Suprapubic skin (tissue), 4 donors: ENCODE results near the gene SIK2. TPM values are rescaled to one million over a fixed set of nuclear protein-coding genes. Genes with fewer than 3 reads are reported as not detected.

Experiments
- DNase-seq, 2 donors: peaks; one replicate each; pipeline ENCODE4 v3.0.0-alpha.2; 2019; ENCODE audit warnings: low spot score in 2 of 2
- H3K27ac ChIP-seq: fragments of 200-600 bp; sonication (generic); one replicate; pipeline ENCODE4 v1.5.1; 2019
- H3K27me3 ChIP-seq: fragments of 200-600 bp; sonication (generic); one replicate; pipeline ENCODE4 v1.5.1; 2019
- H3K36me3 ChIP-seq: fragments of 200-600 bp; sonication (generic); one replicate; pipeline ENCODE4 v1.5.1; 2019
- H3K4me1 ChIP-seq: fragments of 200-600 bp; sonication (generic); one replicate; pipeline ENCODE4 v1.5.1; 2019
- H3K4me3 ChIP-seq: fragments of 200-600 bp; sonication (generic); one replicate; pipeline ENCODE4 v1.5.1; 2019; ENCODE audit warnings: mild to moderate bottlenecking
- H3K9me3 ChIP-seq: fragments of 200-600 bp; sonication (generic); one replicate; pipeline ENCODE4 v1.5.1; 2019
- EP300 ChIP-seq: sonication (generic); formaldehyde crosslinking; IDR thresholded peaks from one replicate; pipeline ENCODE4 v1.6.1; 2017; ENCODE audit warnings: antibody characterized with exemption
- POLR2A ChIP-seq, 2 donors: fragments of 450-650 bp; IDR thresholded peaks; one replicate each; pipeline ENCODE4 v1.6.1; 2017; ENCODE audit warnings: antibody characterized with exemption in 2 of 2, mild to moderate bottlenecking in 2 of 2, moderate library complexity in 2 of 2
- POLR2AphosphoS5 ChIP-seq, 3 donors: sonication (generic); formaldehyde crosslinking; IDR thresholded peaks; one replicate each; pipeline ENCODE4 v1.6.1; 2017; ENCODE audit warnings: antibody characterized with exemption in 3 of 3
- WGBS: methylation state at CpG from one replicate; pipeline ENCODE4 v1.1.5; 2018; 5-methylcytosine and 5-hydroxymethylcytosine counted together
- total RNA-seq, 4 donors: library from RNA; depleted of rRNA; stranded (reverse); fragments of >200 nt; gene quantifications; one replicate each; pipeline ENCODE4 v1.1.0, GENCODE V29; 2016
- TF ChIP-seq, protein P1 (sequence below), 2 donors: fragments of 200-600 bp in 1 of 2; fragments of 450-650 bp in 1 of 2; sonication (generic) in 1 of 2; IDR thresholded peaks; one replicate each; pipeline ENCODE4 v1.5.1; 2016 to 2019; ENCODE audit warnings: antibody characterized with exemption in 2 of 2, mild to moderate bottlenecking in 1 of 2, moderate library complexity in 1 of 2

SIK2 gene
- total RNA-seq, 4 donors from 2014 or later: 13.9 to 29.0 (median 25.1) TPM

DNA sequence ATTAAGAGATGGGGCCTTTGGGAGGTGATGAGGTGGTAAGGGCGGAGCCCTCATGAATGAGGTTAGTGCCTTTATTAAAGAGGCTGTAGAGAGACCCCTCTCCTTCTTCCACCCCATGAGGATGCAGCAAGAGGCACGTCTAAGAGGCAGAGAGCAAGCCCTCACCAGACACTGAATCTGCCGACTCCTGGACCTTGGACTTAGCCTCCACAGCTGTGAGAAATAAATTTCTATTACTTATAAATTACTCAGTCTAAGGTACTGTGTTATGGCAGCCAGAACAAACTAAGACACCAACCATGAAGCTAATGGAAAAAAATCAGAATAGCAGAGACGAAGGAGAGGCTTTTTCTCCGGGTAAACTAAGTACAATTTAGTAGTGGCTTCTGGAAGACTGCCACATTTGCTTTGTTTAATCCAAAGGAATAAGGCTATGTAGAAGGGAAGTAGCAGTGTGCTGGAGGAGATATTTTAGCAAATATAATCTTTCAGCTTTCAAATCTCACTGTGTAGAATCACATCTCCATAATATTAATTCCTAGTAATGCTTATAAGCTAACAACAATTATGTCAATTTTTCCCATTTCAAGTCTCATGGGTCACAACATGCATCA, 12.3 kb upstream of the SIK2 start:
- Histone ChIP-seq H3K27me3 (no peaks in the 10 kb centered on the region), H3K36me3 (no peaks in the 10 kb centered on the region), H3K4me1 (no peaks in the 10 kb centered on the region), H3K27ac (no peak overlapping the region), H3K4me3 (no peak overlapping the region), H3K9me3 (no peaks in the 10 kb centered on the region)
- DNase-seq: no peak
- 83% methylated on average over 5 of the region's 5 CpGs for WGBS
- TF ChIP-seq POLR2A (IDR thresholded peaks at IDR 0.05) (no peak), POLR2AphosphoS5 (IDR thresholded peaks at IDR 0.05) (no peak), EP300 (no peak)
- TF ChIP-seq, protein P1, sequence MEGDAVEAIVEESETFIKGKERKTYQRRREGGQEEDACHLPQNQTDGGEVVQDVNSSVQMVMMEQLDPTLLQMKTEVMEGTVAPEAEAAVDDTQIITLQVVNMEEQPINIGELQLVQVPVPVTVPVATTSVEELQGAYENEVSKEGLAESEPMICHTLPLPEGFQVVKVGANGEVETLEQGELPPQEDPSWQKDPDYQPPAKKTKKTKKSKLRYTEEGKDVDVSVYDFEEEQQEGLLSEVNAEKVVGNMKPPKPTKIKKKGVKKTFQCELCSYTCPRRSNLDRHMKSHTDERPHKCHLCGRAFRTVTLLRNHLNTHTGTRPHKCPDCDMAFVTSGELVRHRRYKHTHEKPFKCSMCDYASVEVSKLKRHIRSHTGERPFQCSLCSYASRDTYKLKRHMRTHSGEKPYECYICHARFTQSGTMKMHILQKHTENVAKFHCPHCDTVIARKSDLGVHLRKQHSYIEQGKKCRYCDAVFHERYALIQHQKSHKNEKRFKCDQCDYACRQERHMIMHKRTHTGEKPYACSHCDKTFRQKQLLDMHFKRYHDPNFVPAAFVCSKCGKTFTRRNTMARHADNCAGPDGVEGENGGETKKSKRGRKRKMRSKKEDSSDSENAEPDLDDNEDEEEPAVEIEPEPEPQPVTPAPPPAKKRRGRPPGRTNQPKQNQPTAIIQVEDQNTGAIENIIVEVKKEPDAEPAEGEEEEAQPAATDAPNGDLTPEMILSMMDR (IDR thresholded peaks at IDR 0.05): no peak

DNA sequence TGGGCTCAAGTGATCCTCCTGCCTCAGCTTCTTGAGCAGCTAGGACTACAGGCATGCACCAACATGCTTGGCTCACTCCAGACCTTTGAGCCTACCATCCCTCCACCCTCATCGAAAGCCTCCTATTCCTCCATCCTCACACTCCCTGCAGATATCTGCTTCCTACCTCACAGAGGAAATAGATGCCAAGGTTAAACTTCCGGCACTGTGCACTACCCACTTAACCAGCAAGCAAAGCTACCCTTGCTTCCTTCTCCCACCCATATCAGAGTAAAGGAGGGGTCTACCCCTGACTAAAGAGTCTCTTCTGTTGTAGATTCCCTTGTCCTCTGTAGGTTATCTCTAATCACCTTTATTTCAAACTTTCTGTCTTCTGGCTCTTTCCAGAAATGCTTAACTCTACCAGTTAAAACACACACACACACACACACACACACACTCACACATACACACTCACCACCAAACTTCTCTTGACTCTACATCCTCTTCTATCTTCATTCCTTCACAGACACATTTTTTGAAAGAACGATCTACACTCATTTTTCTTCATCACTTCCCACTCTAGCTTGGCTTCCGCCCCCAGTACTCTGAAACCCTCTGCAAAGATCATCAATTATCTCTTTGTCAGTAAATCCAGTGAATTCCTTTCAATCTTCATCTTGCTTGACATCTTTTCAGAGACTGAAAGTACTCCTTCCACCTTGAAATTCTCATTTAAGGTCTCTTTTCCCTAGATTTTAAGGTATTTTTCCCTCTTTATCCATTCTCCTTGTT, 10.9 kb upstream of the SIK2 start:
- 82% methylated on average over 4 of the region's 4 CpGs for WGBS
- Histone ChIP-seq H3K27ac (no peak overlapping the region), H3K9me3 (no peaks in the 10 kb centered on the region), H3K4me3 (no peak overlapping the region), H3K4me1 (no peaks in the 10 kb centered on the region), H3K27me3 (no peaks in the 10 kb centered on the region), H3K36me3 (no peaks in the 10 kb centered on the region)
- TF ChIP-seq, protein P1 (IDR thresholded peaks at IDR 0.05): no peak
- no peak for TF ChIP-seq POLR2A (IDR thresholded peaks at IDR 0.05)
- TF ChIP-seq EP300: no peak
- TF ChIP-seq POLR2AphosphoS5 (IDR thresholded peaks at IDR 0.05): no peak
- DNase-seq: no peak

DNA sequence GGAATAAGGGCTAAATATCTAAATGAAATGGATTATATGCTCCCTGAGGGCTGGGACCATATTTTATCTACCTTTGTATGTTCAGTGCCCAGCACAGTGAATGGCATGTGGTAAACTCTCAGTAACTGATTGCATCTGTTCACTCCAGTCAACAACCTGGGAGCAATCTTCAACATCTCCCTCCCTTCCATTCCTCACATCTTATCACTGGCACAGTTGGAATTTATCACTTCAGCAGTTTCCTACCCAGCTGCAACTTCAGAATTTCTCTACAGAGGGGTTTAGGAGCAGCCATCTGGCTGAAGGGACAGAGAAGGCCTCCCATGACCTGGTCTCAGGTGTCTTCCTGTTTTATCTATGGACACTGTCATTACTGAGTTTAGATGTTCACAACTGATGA, 9.8 kb upstream of the SIK2 start:
- H3K9me3 ChIP-seq: no peaks in the 10 kb centered on the region
- TF ChIP-seq POLR2AphosphoS5 (IDR thresholded peaks at IDR 0.05): no peak
- TF ChIP-seq POLR2A (IDR thresholded peaks at IDR 0.05): no peak
- H3K4me1 ChIP-seq: no peaks in the 10 kb centered on the region
- H3K27me3 ChIP-seq: no peaks in the 10 kb centered on the region
- DNase-seq: no peak
- no peaks in the 10 kb centered on the region for H3K36me3 ChIP-seq
- H3K4me3 ChIP-seq: no peak overlapping the region
- H3K27ac ChIP-seq: no peak overlapping the region

GRCh38 chr11:111596319-111596718, 5.9 kb upstream of the SIK2 start:
- no peaks in the 10 kb centered on the region for H3K4me1 ChIP-seq
- H3K9me3 ChIP-seq: no peaks in the 10 kb centered on the region
- H3K27me3 ChIP-seq: no peaks in the 10 kb centered on the region
- TF ChIP-seq EP300 (no peak), POLR2AphosphoS5 (IDR thresholded peaks at IDR 0.05) (no peak), POLR2A (IDR thresholded peaks at IDR 0.05) (no peak)
- TF ChIP-seq, protein P1 (IDR thresholded peaks at IDR 0.05): no peak
- no peak overlapping the region for H3K27ac ChIP-seq
- WGBS: 55% methylated on average over 1 of the region's 1 CpG
- H3K4me3 ChIP-seq: no peak overlapping the region
- no peak for DNase-seq
- no peaks in the 10 kb centered on the region for H3K36me3 ChIP-seq

GRCh38 chr11:111598148-111598547, 4.1 kb upstream of the SIK2 start:
- WGBS: 70% methylated on average over 1 of the region's 1 CpG

More at GRCh38 chr11:111598148-111598547, 4.1 kb upstream of the SIK2 start:
- Histone ChIP-seq H3K9me3 (no peaks in the 10 kb centered on the region), H3K36me3 (no peaks in the 10 kb centered on the region), H3K4me1 (peaks cover 4% of the 10 kb centered on the region), H3K27me3 (no peaks in the 10 kb centered on the region), H3K4me3 (no peak overlapping the region), H3K27ac (no peak overlapping the region)
- DNase-seq: no peak
- TF ChIP-seq POLR2AphosphoS5 (IDR thresholded peaks at IDR 0.05): no peak
- no peak for TF ChIP-seq EP300
- no peak for TF ChIP-seq POLR2A (IDR thresholded peaks at IDR 0.05)
- TF ChIP-seq, protein P1 (IDR thresholded peaks at IDR 0.05): no peak
